NCI-H1930 (cell line): ENCODE results near the gene TEAD1.

Experiments used
- DNase-seq, 2 experiments: peaks; one replicate each; lab custom pipeline; 2025; lab: John Stamatoyannopoulos, UW

The TEAD1 gene

DNA sequence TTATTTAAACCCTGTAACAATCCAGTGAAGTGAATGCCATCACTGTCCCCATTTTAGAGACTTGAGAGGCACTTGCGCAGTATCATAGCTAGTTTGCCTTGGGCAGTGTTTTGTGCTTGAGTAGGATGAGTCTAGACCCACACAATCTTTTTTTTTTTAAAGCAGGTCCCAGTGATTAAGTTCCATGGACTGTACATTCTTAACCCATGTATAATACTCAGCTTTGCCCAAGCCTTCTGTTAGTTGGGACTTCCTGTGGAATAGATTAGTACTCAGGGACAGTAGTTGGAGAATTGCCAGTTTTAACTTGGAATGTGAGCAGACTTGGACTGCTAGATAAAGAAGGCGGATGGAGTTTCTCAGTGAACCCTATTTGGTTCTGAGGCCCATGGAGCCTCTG is 226.3 kb downstream of the TEAD1 start:
- DNase-seq, result no peak

DNA sequence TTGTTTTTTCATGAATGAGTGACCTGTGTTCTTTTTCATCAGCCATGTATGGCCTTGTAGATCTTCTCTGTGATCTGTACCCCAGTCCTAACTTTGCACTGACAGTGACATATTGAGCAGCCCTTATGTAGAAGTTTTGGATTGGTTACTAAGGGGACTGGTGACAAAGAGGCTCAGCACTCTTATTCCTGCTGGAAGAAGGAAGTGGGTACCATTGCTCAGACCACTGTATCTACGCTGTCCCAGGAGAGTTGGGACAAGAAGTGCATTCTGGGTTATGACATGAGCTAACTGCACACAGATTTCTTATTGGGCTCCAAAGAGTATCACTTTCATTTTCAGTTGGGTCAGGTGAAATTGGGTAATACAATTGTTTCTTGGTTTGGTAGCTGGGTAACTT is 227.1 kb downstream of the TEAD1 start:
- no peak for DNase-seq

DNA sequence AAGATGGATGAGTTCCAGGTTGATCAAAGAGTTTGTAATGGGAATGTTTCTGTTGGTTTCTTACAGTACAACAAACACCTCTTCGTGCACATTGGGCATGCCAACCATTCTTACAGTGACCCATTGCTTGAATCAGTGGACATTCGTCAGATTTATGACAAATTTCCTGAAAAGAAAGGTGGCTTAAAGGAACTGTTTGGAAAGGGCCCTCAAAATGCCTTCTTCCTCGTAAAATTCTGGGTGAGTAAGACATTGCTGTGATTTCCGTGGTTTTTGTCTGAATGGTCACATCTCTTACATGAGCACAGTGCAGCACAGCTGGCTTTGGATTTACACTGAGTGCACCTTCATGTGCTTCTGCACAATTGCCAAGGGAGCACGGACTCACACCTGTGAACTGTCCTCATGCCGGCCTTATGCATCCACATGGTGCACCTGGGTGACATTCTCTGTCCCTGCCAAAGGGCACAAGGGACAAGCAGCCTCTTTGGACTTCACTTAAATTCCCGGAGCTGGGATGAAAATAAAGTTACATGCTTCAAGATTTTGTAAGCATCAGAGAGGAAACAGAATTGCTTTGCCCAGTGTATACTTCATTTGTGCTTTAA is 227.8 kb downstream of the TEAD1 start:
- DNase-seq, result no peak

DNA sequence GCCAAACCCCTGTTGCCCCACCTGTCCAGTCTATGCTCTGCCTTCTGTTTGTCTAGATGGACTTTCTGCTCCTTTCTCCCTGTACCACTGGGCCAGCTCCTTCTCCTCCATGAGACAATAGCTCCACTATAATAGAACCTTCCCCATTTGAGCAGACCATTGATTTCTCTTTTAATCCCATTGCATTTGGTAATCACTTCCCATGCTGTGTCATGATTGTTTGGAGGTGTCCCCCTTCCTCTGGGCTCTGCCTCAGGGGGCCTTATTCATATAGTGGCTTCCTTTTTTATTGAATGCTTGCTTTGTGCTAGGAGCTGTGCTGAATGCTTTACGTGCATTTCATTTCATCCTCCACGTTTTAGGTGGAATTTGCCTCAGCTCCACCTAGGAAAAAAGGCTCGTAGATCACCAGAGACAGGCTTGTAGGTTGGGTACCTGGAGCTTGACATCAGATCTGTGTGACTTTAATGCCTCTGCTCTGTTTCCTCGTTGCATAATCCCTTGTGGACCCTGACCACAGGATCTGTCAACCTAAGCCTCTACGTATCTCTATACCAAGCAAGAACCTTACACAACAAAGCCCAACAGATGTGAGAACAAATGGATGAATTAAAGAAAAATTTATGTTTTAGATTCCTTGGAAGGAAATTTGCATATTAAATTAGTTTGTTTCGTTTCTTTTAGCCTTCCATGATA is 228.7 kb downstream of the TEAD1 start:
- no peak for DNase-seq

DNA sequence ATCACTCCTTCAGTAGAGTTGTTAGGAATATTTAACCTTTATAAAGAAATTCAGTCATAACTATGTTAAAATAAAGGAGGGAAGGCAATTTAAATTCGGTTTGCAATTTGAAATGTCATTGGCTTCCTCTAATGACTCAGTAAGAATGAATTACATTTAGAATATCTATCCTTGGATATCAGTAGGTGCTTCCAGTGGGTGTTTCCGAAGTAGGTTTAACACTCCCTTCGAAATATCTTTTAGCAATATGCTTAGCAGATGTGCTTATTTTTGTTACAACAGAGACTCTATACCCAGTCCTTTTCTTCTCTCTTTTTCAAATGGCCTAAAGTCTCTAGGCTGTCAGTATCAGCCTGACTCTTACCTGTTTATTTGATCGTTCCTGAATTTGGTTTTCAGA is 231.2 kb downstream of the TEAD1 start:
- no peak for DNase-seq

DNA sequence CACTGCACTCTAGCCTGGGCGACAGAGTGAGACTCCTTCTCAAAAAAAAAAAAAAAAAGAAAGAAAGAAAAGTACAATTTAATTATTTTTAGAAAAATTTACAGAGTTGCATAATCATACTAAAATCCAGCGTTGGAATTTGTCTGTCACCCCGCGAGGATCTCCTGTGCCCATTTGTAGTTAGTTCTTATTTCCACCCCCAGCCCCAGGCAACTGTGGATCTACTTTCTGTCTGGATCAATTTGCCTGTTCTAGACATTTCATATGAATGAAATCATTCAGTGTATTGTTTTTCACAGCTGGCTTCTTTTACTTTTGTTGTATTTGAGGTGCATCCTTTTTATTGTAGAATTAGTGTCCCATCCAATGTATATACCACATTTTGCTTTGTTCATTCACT is 232.3 kb downstream of the TEAD1 start:
- DNase-seq, result no peak

DNA sequence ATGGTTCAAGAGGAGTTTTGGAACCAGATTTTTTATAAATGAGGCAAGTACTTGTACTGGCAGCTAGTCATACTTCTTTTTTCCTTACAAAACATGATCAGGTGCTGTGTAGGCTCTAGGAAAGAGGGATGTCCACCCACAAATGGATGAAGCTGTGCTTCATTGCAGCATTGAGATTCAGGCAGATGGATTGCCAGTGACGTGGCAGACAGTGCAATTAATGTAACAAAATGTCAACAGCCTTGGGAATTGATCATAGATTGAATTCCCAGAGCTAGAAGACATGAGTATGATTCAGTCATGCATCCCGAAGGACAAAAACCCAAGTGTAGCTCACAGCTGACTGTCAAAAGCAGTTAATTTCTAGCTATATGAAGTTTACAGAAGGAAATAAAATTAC is 235.7 kb downstream of the TEAD1 start:
- no peak for DNase-seq

DNA sequence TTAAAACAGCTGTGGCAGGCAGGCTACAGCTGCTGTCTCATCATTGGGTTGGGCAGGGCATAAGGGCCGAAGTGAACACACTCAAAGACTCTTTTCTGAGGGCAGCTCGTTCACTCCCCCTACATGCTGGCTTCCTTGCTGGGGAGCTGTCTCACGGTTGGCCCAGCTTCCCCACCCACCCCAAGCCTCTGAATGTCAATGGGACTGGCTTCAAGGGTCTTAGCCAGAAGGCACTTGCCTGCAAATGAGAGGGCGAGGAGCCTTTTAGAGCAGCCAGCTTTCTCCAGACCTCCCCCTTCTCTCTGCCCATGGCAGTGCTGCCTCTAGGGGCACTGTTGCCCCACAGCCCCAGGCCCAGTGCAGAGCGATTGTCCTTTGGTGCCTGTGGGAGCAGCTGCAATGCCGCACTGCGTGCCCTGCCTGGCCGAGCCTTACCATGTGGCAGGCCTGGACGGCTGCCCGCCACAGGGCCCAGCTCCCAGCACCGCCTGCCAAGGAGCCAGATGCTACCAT is 240.2 kb downstream of the TEAD1 start:
- no peak for DNase-seq

DNA sequence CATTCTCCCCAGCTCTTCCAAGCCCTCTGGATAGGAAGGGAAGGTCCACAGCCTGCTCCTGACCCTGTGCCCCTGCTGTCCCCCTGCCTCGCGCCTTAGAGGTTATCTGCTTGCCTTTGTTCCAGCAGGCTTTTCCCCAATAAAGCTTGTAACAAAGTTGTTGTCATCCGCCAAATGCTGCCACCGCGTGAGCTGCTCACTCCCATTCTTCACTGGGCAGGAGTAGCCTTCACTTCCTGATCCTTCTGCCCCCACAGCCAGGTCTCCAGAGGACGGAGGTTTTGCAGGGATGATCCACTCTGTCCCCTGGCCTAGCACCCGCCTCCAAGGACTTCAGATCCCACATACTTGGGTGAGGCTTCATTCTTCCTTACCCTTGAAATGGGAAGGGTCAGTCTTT is 240.9 kb downstream of the TEAD1 start:
- no peak for DNase-seq

DNA sequence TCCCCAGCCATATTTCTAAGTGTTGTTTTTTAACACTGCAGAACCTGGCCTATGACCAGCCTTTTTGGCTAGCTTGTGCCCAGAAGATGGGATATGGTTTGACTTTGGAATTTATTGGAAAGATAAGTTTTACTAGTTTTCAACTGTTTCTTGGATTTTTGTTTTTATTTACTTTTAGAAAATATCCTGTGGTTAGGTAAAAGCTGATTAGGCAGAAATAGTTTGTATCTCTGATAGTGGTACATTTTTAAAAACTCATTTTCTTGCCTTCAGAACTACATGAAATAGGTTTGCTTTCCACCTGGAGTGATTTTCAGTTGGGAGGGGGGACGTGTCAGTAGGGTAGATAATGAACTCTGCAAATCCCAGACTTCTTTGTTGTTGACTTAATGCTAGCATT is 243.6 kb downstream of the TEAD1 start:
- no peak for DNase-seq

DNA sequence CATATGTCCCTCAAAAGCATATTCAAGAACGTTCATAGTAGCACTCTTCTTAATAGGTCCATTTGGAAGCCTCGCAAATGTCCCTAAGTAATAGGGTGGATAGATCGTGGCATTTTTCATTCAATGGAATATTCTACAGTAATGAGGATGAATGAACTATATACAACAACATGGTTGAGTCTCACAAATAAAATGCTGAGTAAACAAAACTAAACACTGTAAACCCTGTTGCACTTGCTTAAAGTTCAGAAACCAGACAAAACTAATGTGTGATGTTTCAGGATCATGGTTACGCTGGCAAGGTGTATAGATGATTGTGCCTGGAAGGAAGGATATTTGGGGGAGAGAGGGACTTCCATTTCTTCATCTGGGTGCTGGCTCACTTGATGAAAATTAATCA is 244.4 kb downstream of the TEAD1 start:
- no peak for DNase-seq

DNA sequence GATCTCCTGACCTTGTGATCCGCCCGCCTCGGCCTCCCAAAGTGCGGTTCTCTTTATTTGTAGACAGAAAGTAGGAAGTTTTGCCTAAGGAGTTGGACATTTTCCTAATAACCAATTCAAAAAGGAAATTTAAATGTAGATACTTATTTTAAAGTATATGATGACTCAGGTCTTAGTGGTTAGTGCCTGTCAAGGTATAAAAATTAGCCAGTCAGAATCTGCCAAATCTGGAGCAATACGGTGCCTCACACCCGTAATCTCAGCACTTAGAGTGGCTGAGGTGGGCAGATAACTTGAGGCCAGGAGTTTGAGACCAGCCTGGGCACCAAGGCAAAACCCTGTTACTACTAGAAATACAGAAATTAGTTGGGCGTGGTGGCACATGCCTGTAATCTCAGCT is 248.2 kb downstream of the TEAD1 start:
- no peak for DNase-seq

DNA sequence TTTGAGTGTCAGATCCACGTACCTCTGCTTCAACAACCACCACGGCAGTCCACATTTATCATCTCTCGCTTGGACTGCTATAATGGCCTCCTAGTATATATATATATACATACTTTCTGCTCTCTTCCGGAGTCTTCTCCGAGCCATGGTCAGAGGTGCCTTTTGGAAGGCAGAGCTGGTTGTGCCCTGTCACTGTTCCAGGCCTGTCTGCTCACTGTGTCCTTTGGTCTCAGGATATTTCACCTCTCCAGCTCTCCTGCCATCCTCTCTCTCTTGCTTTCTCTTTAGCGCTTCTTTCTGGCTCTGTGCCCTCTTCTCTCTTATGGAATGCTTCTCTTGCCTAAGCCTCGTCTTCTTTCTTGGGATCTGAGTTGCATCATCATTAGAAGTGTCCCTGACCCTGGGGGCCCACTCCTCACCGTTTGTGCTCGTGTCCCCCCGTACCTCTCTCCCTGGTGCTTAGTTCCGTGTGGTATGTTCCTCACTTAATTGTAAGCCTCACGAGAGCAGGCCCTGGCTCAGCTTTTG is 248.8 kb downstream of the TEAD1 start:
- DNase-seq, result no peak

DNA sequence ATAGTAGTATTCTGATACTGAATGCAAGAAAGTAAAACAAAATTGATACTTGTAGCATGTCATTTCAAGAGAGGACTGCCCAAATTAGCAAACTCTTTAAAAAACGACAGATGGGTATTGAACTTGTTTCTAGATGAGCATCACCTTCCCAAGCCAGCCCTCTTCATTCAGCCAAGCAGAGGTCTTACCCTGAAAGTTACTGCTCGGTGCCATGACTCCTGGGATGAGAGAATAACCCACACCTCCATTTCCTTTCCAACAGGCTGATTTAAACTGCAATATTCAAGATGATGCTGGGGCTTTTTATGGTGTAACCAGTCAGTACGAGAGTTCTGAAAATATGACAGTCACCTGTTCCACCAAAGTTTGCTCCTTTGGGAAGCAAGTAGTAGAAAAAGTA is 250.4 kb downstream of the TEAD1 start:
- DNase-seq, result no peak

DNA sequence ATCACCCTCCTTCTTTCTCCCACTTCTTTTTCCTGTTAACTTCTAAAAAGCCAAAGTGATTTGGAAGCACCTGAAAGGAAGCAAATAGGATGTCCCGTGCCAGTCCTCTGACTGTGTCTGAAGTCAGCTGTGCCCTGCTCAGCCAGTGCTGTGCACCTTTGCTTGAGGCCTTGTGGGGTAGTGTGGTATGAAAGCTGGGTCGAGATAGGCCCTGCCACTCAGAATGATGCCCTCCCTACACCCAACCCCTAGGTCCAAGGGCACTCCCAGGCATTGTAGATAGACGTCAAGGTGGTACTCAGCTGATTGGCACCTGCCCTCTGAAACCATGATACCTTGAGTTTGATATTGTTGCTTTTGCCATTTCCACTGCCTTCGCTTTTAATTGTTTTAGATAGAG is 251.3 kb downstream of the TEAD1 start:
- DNase-seq, result no peak

DNA sequence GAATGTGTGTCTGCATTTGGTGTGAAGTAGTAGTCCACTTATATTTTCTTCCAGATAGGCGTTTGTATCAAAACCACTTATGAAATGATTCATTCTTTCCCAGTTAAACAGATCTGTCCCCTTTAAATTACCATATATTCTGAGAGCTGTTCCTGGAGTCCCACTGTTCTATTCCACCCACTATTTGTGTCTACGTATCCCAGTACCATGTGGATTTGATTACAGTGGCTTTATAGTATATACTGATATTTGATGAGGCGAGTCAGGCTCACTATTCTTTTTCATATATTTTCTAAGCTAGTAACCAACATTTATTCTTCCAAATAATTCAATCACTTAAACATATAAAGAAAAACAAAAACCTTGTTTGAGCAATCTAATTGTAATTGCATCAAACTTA is 253.0 kb downstream of the TEAD1 start:
- DNase-seq, result no peak

DNA sequence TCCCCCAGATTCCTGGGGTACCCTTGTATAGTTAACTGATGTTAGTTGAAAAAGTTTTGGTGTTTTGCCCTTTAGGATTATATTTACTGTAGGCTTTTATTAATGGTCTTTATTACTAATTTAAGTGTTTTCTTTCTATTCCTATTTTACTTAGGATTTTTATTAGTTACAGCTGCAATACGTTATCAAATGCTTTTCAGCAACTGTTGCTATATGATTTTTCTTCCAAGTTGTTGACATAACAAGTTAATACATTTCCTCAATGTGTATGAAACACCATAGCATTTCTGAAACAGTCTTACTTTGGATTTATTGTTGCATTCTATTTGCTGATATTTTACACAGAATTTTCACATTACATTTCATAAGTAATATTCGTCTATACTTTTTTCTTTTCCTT is 253.7 kb downstream of the TEAD1 start:
- no peak for DNase-seq

DNA sequence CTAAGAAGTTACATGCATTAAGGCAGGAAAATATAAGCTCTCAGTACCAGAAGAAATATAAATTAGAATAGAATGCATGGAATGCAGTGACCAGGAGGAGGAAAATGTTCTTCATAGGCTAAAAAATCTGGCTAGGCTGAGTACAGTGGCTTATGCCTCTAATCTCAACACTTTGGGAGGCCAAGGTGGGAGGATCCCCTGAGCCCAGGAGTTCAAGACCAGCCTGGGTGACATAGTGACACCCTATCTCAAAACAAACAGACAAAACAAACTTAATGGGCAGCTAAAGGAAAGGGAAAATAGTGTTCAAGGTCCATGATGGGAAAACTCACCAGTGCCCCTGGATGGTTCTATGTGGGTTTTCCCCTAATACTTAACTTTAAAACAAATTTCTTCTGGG is 256.6 kb downstream of the TEAD1 start:
- no peak for DNase-seq

DNA sequence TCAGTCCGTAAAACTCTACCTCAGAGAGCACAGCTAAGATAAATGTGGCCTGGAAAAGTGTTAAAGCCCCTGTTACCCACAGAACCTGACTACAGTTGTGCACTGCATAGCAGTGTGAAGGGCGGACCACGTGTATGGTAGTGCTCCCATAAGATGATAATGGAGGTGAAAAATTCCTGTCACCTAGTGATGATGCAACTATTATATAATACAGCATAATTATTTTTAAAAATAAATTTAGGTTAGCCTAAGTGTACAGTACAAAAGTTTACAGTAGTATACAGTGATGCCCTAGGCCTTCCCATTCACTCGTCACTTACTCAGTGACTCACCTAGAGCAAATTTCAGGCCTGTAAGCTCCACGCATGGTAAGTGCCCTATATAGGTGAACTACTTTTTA is 258.3 kb downstream of the TEAD1 start:
- DNase-seq, result no peak

DNA sequence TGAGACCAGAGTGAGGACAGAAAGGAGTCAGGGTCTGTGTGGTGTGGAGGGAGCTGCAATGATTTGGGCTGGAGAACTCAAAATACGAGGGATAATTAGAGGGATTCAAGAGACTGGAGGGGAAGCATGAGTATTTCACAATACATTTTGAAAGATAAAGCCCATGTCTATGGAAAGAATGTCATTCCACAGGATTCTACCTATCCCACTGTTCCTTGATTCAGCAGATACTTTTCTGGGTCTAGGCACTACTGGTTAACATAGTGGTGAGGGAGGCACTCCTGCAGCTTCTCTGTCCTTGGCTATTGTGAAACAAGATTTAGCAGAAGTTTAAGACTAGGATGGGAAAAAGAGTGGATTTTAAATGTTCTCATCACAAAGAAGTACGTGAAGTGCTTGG is 262.0 kb downstream of the TEAD1 start:
- no peak for DNase-seq

DNA sequence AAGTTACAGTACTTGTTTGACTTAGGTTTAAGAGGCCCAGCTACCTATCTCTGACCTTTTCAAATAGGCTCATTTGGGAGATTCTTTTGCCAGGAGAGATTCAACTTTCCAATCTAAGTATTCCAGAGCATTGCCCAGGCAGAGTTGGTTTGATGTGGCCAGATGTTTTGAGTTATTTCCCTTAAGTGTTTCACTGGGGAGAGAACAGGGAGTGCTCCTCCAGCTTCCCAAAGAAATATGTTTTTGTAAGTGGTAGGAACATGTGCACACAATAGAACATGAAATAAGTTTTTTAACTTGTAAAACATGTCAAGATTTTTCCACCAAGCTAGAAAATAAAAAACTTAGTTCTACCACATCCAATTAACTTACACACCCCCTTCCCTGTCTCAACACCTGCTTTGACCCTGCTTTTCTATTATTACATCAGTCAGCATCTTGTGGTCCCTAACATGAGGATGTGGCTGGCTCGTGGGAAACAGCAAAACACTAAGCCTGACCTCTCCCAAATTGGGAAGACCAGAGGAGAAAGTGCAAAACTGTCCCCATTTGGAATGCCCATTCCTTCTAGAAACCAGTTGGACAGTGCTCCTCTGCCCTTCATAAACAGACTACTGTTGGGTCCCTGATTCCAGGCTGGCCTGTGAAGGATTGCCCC is 264.5 kb downstream of the TEAD1 start:
- no peak for DNase-seq

DNA sequence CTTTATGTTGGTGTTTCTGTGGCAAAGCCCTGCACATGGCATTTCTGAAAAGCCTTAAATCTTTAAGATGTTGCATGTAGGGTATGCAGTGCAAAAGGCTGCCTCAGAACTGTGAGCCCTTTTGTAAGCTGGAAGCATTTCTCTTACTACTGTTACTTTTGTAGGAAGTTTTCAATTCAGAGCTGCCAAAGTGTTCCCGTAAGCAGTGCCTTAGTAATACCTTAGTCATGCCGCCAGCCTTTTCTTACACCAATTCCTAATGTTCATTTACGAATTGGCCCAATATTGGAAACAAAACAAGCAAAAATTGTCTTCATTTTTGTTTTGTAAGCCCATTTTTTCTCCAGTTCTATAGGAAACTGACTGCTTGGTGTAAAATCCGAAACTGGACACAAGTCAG is 267.4 kb downstream of the TEAD1 start:
- no peak for DNase-seq

DNA sequence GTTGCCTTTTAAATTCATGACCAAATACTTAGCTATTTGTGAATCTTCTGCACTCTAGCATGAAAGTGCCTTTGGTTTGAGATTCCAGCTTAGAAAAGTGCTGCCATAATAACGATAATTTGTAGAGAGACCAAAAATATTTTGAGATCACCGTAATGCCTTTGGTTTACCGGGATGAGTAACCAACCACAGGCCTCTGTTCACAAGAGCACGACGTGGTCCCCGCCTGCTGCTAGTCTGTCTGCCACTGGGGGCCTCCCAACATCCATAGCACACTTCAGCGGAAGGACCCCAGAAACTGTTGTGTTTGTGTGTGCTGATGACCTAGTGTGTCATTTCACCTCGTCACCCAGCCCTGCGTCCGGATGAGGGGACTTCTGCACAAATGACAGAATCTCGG is 267.9 kb downstream of the TEAD1 start:
- no peak for DNase-seq
